ENCODE measurements around the gene LLPH.

The LLPH gene

DNA sequence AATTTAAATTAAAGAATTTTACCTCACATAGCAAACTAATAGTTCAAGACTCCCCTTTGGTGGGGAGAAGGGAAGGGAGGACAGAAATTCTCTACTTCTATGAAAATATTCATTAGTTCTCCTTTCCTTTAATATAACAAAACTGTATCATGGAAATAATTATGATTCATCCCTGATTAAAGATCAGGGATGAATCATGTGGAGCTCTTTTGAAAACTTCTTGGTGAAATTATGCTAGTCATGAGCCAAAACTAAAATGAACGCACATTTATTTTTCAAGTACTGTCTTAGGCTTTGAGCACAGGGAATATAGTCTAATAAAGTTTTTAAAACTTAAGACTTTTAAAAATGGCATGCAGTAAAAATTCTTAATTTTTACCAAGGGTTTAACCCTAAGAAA is 22.2 kb upstream of the LLPH start:
- H3K79me2 ChIP-seq (ENCODE audit: insufficient read depth, low read length) = 0 out of 2 replicates have a peak, but pooled peaks cover 2% of the 10 kb centered on the region
- no peak overlapping the region for H3K9ac ChIP-seq (ENCODE audit: low read depth, low read length, poor library complexity, severe bottlenecking)
- no peaks in the 10 kb centered on the region for H4K20me1 ChIP-seq (ENCODE audit: insufficient read depth, low read length, poor library complexity, severe bottlenecking)
- TF ChIP-seq CTCF (conservative IDR thresholded peaks at IDR 0.05; ENCODE audit: low read length) (no peak), EZH2phosphoT487 (IDR thresholded peaks at IDR 0.05; ENCODE audit: borderline replicate concordance) (no peak)
- peaks cover 5% of the 10 kb centered on the region; the same call in 1 of the 2 replicates for H3K36me3 ChIP-seq (ENCODE audit: insufficient read depth, low read length)
- no peak overlapping the region for H2AFZ ChIP-seq (ENCODE audit: low read length)
- no peaks in the 10 kb centered on the region for H3K9me3 ChIP-seq (ENCODE audit: insufficient read depth, low read depth, low read length)
- H3K4me3 ChIP-seq (ENCODE audit: low read length, poor library complexity, severe bottlenecking) = no peak overlapping the region
- H3K9me2 ChIP-seq (replicated peaks; ENCODE audit: low read depth, low read length) = no peaks in the 10 kb centered on the region
- H3K4me2 ChIP-seq (ENCODE audit: low read depth, low read length, poor library complexity, severe bottlenecking) = no peak overlapping the region
- no peaks in the 10 kb centered on the region for H3F3A ChIP-seq (ENCODE audit: low read depth)
- H3K4me1 ChIP-seq (ENCODE audit: insufficient read depth, low read length, poor library complexity, severe bottlenecking) = no peaks in the 10 kb centered on the region
- no peaks in the 10 kb centered on the region for H3K27me3 ChIP-seq (ENCODE audit: insufficient read depth, low read length, poor library complexity, severe bottlenecking)

DNA sequence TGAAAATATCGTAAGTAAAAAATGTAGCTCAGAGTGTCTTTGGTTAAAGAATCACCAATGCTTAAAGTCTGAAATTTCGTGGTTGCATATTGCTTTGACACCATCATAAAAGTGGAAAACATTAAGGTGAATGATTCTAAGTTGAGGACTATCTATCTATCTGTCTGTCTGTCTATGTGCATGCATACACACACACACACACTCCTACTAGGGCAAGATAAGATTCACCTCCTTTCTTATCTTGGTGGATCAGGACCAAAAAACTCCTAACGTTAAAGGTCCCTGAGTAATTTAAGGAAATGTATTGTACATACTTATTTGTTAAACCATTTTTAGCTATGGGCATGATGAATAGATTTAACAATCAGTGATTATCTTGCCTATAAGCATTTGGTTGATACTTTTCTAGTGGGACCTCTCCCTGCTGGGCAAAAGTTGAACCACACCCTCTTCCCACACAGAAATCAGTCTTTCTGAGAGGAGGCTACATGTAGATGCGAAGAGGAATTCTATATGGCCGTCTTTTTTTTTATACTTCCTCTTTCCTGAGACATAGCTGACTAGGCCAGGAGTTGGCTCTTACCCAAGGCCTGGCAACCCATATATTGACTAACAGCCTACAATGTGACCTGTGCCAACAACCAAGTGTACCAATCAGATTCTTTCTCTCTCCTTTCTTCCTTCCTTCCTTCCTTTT is 19.3 kb upstream of the LLPH start:
- no peak overlapping the region for H3K4me2 ChIP-seq (ENCODE audit: low read depth, low read length, poor library complexity, severe bottlenecking)

GRCh38 chr12:66144791-66145754 is 14.5 kb upstream of the LLPH start:
- no peaks in the 10 kb centered on the region for H4K20me1 ChIP-seq (ENCODE audit: insufficient read depth, low read length, poor library complexity, severe bottlenecking)
- peak overlapping the region; percentile 49 for H3K4me3 ChIP-seq (ENCODE audit: low read length, poor library complexity, severe bottlenecking)
- peak overlapping the region; percentile 52; the same call in 1 of the 2 replicates for H2AFZ ChIP-seq (ENCODE audit: low read length)
- peaks cover 6% of the 10 kb centered on the region for H3K27me3 ChIP-seq (ENCODE audit: insufficient read depth, low read length, poor library complexity, severe bottlenecking)
- TF ChIP-seq CTCF (conservative IDR thresholded peaks at IDR 0.05; ENCODE audit: low read length) (peak; percentile 80), EZH2phosphoT487 (IDR thresholded peaks at IDR 0.05; ENCODE audit: borderline replicate concordance) (no peak)
- H3K9me2 ChIP-seq (replicated peaks; ENCODE audit: low read depth, low read length) = no peaks in the 10 kb centered on the region
- 0 out of 2 replicates have a peak, but pooled peaks cover under 1% of the 10 kb centered on the region for H3K79me2 ChIP-seq (ENCODE audit: insufficient read depth, low read length)
- H3K9me3 ChIP-seq (ENCODE audit: insufficient read depth, low read depth, low read length) = peaks cover 16% of the 10 kb centered on the region
- H3K36me3 ChIP-seq (ENCODE audit: insufficient read depth, low read length) = peaks cover 36% of the 10 kb centered on the region
- peaks cover 26% of the 10 kb centered on the region for H3K4me1 ChIP-seq (ENCODE audit: insufficient read depth, low read length, poor library complexity, severe bottlenecking)
- H3K4me2 ChIP-seq (ENCODE audit: low read depth, low read length, poor library complexity, severe bottlenecking) = peak overlapping the region; percentile 66
- H3K9ac ChIP-seq (ENCODE audit: low read depth, low read length, poor library complexity, severe bottlenecking) = peak overlapping the region; percentile 62
- no peaks in the 10 kb centered on the region for H3F3A ChIP-seq (ENCODE audit: low read depth)

More for the DNA sequence above, 19.3 kb upstream of the LLPH start:
- Histone ChIP-seq H3K36me3 (ENCODE audit: insufficient read depth, low read length) (peaks cover 5% of the 10 kb centered on the region; the same call in 1 of the 2 replicates), H2AFZ (ENCODE audit: low read length) (no peak overlapping the region), H3K79me2 (ENCODE audit: insufficient read depth, low read length) (no peaks in the 10 kb centered on the region), H3K9me3 (ENCODE audit: insufficient read depth, low read depth, low read length) (no peaks in the 10 kb centered on the region), H3K9ac (ENCODE audit: low read depth, low read length, poor library complexity, severe bottlenecking) (no peak overlapping the region), H3K9me2 (replicated peaks; ENCODE audit: low read depth, low read length) (no peaks in the 10 kb centered on the region), H3K4me1 (ENCODE audit: insufficient read depth, low read length, poor library complexity, severe bottlenecking) (peaks cover 14% of the 10 kb centered on the region), H3K4me3 (ENCODE audit: low read length, poor library complexity, severe bottlenecking) (no peak overlapping the region), H3K27me3 (ENCODE audit: insufficient read depth, low read length, poor library complexity, severe bottlenecking) (no peaks in the 10 kb centered on the region), H4K20me1 (ENCODE audit: insufficient read depth, low read length, poor library complexity, severe bottlenecking) (no peaks in the 10 kb centered on the region), H3F3A (ENCODE audit: low read depth) (no peaks in the 10 kb centered on the region)
- TF ChIP-seq EZH2phosphoT487 (IDR thresholded peaks at IDR 0.05; ENCODE audit: borderline replicate concordance) (no peak), CTCF (conservative IDR thresholded peaks at IDR 0.05; ENCODE audit: low read length) (peak; percentile 38)

All from Loucy (cell line).